Stimulated activated CD8-positive, alpha-beta memory T cell treated with anti-CD3 and anti-CD28 coated beads, Interleukin-2, amount 100 ng/mL, for 1 hour (primary cell): ENCODE data around the gene MGST3.
"Not testable (repeated sequence)": the region's sequence is repeated elsewhere in the genome, so short reads cannot be mapped to it uniquely, and the experiment has no call there.

Experiments used
- DNase-seq, 2 donors: peaks; one replicate each; pipeline ENCODE4 v3.0.0-alpha.2; 2020; ENCODE audit warnings: low read depth in 2 of 2

The MGST3 gene

GRCh38 chr1:165658766-165659580 lies 27.9 kb downstream of the MGST3 start:
- DNase-seq = not testable (repeated sequence)

GRCh38 chr1:165659581-165659895 lies 28.5 kb downstream of the MGST3 start:
- no peak for DNase-seq

- no peak for DNase-seq
Measured at GRCh38 chr1:165661703-165662102, 30.7 kb downstream of the MGST3 start.

GRCh38 chr1:165662186-165662585 lies 31.2 kb downstream of the MGST3 start:
- no peak for DNase-seq

- DNase-seq = no peak
Measured at GRCh38 chr1:165666152-165666825, 35.3 kb downstream of the MGST3 start.

GRCh38 chr1:165668184-165668583 lies 37.1 kb downstream of the MGST3 start:
- DNase-seq = no peak

- DNase-seq = no peak
Measured at GRCh38 chr1:165671526-165671925, 40.5 kb downstream of the MGST3 start.

- DNase-seq = no peak
Measured at GRCh38 chr1:165674599-165674998, 43.6 kb downstream of the MGST3 start.

- no peak for DNase-seq
Measured at GRCh38 chr1:165675794-165676193, 44.8 kb downstream of the MGST3 start.

GRCh38 chr1:165678509-165678908 lies 47.5 kb downstream of the MGST3 start:
- no peak for DNase-seq

- no peak for DNase-seq
Measured at GRCh38 chr1:165679282-165680036, 48.4 kb downstream of the MGST3 start.

GRCh38 chr1:165680303-165680702 lies 49.3 kb downstream of the MGST3 start:
- no peak for DNase-seq

GRCh38 chr1:165680773-165681172 lies 49.7 kb downstream of the MGST3 start:
- DNase-seq = not testable (repeated sequence)

- DNase-seq = no peak
Measured at GRCh38 chr1:165683848-165684485, 52.9 kb downstream of the MGST3 start.

- DNase-seq = no peak
Measured at GRCh38 chr1:165686121-165686970, 55.3 kb downstream of the MGST3 start.

GRCh38 chr1:165686971-165687433 lies 56.0 kb downstream of the MGST3 start:
- DNase-seq = no peak

GRCh38 chr1:165688046-165688445 lies 57.0 kb downstream of the MGST3 start:
- DNase-seq = no peak

- no peak for DNase-seq
Measured at GRCh38 chr1:165695031-165695430, 64.0 kb downstream of the MGST3 start.

- no peak for DNase-seq
Measured at GRCh38 chr1:165696625-165697100, 65.6 kb downstream of the MGST3 start.

GRCh38 chr1:165697491-165697880 lies 66.5 kb downstream of the MGST3 start:
- DNase-seq = no peak
